Renal cortical epithelial cell (primary cell): ENCODE results near the gene NEUROD4. TPM values are rescaled to one million over a fixed set of nuclear protein-coding genes. Genes with fewer than 3 reads are reported as not detected.
A peak's percentile ranks its signal among the peaks of the same experiment; 100 is the strongest.

Experiments
- DNase-seq: peaks from one replicate; pipeline ENCODE4 v3.0.0-alpha.2; 2011; ENCODE audit warnings: low read depth
- total RNA-seq: library from RNA; depleted of rRNA; stranded (reverse); fragments of >200 nt; gene quantifications from 2 replicates; pipeline ENCODE4 v1.2.3, GENCODE V29; 2014

The NEUROD4 gene
- total RNA-seq, 1 donor from 2014 or later, result not detected

DNA sequence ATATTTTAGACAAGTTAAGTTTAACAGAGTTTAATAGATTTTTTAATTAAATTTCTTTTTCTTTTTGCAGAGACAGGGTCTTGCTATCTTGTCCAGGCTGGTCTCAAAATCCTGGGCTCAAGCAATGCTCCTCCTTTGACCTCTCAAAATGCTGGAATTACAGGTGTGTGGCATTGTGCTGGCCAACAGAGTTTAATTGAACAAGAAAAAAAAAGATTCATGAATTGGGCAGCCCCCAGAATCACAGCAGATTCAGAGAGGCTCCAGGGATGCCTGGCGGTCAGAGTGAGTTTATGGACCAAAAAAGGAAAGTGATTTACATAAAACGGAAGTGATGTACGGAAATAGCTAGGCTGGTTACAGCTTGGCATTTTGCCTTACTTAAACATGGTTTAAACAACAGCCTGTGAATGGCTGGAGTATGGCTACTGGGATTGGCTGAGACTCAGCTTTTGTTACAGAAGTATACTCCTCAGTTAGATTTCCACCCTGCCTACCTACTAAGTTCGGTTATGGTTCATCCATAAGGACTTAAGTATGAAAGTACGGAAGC lies 20.7 kb upstream of the NEUROD4 start:
- no peak for DNase-seq

DNA sequence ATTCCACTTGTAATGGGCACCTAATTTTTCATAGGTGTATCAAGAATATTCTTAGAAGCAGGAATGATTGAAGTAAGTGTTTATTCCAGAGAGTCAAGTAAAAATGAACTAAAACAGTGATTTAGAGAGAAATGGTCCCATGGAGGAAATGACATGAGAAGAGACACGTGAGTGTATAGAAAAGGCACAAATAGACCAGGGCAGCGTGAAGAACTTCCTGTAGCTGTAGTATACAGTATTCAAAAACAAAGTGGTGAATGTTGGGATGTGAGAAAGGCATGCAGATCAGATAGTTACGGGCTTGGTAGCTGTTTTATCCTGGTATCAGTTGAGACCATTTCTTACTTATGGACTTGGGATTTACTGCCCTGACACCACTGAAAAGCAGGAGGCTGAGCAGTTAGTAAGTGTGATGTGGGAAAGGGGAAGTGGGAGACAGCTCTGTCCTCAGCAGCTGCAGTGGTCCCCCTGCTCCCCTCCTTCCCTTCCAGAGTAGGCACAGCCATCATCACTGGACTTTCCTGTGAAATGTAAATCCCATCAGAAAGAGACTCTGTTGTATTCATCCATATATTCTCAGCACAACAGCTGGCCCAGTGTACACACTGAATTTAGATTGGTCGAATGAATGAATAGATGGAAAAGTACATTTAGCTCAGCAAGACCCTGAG lies 18.4 kb upstream of the NEUROD4 start:
- no peak for DNase-seq

DNA sequence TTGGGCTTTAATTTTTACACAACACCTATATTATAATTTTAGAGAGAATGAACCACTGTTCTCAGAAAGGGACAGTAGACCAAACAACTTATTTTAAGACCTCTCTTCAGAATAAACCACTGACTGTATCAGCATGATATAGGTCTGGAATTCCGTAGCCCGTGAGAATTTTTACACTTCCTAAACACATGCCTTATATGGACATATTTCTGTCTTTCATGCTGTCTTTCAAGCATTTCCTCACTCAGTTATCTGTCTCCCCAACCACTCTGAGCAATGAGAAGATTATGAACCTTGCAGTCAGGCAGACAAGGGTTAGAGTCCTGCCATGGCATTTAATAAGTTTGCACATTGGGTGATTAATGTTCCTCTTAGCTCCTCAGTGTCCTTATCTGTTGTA lies 17.4 kb upstream of the NEUROD4 start:
- DNase-seq, result no peak

DNA sequence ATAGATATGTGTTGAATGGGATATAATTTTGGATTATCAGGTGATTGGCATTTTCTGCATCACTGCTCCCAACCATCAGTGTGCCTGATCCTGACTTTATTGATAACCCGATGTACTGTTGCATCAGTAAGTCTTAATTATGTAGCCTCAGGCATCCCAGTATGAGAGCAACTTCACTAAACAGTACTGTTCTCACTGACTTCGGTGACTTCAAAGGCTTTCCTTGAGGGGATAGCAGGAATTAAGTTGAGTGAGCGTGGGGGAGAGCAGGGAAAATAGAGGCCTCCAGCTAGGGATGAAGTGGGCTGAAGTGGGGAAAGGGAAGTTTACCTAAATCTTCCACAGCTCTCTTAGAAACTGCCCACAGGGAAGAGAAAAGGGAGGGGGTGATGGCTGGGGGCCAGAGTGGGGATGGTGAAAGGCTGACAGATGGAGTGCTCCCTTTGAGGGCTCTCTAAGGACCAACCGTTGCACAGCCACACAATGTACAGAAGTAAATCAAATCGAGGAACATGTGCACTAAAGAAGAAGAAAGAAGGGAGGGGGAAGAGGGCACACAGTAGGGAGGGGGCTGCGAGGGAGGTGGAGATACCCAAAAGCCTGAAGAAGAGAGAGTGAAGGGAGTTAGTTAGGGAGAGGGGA lies 10.7 kb upstream of the NEUROD4 start:
- DNase-seq, result no peak

DNA sequence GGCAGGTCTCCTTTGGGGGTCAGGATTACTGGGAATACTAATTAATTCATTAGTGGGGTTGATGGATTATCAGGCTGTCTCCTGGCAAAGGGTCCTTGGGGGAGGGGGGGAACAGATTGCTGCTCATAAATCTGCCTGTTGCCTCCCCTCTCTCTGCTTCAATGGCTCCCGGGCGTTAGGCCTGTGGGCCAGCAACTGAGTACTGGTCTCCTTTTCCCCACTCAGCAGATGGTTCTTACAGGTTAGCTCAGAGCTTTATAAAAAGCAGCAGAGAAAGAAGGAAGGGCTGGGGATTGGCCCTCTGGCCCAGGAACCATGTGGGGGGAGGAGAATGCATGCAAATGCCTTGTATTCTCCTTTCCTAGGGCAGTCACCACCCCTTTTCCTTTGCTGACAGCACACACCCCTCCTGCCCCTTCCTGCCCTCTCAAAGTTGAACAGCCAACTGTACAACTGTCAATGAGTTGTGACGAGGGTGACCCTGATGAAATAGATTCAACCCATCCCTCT lies 2.3 kb upstream of the NEUROD4 start:
- no peak for DNase-seq

DNA sequence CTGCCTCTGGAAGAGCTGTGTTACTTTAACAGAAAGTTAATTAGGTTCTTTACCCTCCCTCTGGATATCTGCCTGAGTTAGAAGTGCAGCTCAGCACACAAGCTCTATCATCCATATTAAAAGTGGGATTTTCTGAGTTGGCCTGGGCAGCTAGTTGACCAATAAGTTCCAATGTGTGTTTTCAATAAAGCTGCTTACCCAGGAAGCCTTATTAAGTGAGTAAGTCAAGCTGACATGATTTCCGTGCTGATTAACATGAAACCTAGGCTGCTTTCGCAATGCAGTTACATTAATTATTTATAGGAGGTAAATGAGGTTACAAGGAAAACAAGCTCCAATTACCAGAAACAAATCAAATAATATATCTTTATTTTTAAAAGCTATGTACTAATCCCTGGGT lies 4.8 kb downstream of the NEUROD4 start:
- DNase-seq, result peak; percentile 73

DNA sequence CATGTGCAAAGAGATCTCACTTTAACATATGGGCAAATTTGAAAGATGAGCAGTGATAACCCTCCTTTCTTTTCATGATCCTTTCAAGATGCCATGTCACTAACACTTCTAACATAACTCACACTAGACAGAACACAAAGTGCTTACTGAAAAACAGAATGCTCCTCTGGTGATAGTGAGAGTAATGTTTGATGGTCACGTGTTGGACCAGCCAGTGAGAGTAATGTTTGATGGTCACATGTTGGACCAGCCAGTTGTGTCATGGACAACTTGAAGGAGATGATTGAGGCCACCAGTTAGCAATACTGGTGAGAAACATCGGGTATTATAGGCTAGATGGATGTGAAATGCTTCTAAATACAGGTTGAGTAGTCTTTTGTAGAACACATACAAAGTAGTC lies 5.7 kb downstream of the NEUROD4 start:
- no peak for DNase-seq

DNA sequence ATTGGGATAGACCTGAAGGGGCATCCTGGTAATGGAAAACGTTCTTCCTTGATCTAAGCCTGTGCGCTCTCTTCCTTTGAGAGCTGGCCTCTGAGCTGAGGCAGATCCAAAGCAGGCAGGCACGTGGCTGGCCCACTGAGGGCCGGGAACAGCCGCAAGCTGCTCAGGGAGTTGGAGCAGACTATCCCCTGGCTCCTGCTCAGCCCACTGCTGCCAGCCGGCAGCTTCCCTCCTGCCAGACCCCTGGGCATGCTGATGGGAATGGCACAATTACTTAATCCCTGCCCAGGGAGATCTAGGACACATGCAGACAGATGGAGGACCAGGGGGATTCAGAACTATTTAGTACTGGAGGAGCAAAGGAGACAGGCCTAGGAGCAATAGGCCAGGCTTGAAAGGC lies 14.4 kb downstream of the NEUROD4 start:
- no peak for DNase-seq

DNA sequence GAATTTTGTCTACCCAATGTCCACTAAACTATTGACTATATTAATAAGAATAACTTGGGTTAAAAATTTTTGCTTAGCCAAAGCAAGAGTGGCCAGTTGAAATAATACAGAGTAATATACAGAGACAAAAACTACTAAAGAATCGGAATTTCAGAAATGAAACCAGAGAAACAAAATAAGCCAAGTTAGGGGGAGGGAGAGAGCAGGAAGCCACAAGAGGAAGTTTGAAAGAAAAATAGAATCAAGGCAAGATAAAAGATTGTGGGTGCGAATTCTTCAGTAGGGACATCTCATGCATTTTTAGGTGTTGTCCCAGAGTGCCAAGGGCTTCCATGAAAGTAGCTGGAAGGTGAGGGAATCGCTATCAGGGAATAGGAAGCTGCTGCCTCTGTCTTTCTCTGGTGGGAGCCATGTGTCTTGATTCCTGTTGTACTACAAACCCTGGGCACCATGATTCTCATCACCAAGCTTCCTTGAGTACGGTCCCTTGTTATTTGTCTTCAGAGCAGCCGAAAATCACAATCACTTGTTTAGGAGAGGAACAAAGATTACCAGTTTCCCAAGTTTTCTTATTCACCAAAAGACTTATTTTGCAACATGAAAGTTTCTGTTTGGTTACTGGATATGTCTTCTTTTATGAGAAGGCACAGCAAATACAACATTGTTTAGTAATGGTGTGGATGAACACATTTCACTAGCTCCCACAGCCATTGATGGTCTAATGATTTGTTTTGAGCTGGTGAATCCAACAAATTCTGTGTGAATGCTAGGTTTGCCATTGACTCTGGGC lies 16.7 kb downstream of the NEUROD4 start:
- DNase-seq, result no peak

DNA sequence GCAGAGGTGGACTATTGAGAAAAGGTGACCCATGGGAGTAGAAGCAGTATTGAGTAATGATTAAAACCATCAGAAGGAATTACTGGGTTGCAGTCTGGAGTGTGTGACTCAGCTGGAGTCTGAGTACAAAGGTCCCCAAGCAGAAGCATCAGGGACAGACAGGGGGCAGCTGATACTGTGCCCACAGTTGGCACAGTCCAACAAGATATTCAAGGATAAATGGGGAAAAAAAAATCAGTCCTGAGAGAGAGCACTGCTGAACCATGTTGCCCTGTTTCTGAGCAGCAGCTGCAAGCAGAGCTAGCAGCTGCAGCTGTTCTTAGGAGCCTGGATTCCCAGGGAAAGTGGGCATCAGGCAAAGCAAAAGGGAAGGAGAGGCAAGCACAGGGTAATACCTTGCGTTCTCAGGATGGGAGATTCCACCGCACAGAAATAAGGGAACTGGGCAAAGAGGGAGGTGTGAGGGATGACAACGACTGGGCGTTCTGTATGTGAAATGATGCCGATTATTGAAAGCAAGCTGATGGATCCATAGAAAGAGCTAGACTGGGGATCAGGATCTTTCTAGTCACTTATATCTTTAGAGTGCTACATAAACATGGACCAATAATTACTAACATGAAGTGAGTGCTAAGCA lies 17.7 kb downstream of the NEUROD4 start:
- no peak for DNase-seq

DNA sequence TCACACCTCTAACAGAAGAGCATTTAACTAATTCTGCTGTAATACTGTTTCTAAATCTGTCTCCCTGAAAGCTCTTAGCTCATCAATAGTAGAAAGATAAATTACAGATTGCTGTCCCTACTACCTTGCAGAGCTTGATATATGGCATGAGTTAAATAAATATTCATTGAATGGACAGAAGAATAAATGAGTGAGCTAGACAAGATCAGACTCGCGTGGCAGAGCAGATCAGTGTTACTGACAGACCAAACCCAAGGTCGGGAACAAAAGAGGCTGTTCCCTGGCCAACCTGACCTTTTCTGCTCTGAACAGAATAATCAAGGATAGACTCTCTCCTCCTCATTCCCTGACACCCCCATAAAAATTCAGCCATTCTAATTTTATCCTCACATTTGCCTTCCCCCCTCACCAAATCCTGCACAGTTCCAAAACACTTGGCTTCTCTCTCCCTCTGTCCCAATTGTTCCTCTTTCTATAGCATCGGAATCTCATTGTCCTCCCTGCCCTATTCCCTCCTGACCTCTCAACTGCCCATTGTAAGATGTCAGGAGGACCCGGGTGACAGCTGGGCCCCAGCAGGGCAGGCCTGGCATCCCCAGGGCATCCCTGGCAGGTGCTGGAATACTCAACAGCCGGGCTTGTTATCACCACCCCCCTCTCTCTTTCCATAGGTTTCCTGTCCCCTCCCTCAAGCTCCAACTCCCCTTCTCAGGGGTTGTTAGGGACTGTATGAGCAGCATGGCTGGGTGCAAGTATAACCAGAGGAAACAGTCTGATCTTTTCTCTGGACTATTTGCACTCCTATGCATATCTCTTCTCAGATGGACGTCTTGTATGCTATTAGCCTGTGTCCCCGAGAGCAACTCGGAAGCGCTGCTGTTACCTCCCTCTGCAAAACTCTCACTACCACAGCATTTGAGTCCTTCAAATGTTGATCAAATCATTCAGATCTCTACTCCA lies 19.9 kb downstream of the NEUROD4 start:
- no peak for DNase-seq

DNA sequence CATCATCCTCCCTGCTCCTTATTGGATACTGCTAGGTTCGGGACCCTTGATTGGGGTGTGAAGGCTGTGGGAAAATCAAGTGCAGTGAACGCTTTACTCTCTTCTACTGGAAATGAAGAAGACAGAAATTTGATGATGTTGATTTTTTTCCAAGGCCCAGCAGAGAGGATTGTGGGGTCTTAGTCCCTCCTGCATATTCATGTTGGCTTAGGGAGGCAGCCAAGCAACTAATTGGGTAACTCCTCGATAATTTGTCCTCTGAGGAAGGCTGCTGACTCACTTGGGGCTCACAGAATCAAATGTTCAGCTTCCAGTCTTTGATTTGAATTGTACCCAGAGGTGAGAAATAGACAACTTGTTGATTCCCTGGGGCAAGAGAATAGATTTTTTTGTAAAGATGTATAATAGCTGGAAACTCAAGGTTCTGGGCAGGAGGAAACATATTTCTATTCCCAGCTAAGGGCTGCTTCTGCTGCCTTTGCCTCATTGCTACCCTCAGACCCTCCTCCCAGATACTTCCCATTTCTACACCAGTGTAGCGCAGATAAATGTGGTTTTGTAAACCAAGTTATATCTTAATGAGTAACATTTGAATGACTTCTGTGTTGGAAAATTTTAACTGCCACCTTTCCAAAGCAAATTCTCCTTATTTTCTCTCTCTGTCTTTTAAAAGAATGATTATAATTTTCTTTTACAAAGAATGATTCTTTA lies 21.7 kb downstream of the NEUROD4 start:
- no peak for DNase-seq

DNA sequence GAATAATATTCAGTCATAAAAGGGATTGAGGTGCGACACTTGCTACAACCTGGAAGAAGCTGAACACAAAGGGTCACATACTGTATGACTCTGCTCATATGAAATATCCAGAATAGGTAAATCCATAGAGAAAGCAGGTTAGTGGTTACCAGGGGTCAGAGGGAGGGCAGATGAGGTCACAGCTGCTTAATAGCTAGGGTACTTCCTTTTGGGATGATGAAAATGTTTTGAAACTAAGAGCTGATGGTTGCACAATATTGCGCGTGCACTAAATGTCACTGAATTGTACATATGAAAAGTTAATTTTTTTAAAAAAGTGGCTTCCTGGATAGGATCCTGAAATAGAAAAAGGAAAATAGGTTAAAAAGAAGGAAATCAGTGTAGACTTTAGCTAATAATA lies 23.8 kb downstream of the NEUROD4 start:
- DNase-seq, result no peak

DNA sequence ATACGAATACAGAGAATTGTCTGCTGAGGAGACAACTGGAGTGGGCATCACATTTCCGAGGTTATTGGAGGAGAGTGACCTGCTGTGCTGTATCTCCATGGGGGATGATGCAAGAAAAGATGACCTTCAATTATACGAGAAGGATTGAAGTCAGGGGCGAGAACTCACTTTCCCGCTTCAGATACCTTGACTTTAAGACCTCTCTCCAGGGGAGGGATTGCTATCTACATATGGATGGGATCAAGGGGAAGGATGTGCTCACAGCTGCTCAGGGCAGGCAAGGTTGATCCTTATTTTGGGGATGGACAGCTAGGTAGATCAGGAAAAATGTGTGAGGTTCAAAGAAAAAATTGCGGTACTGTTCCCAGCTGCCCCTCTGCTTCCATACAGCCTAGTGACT lies 24.4 kb downstream of the NEUROD4 start:
- no peak for DNase-seq

DNA sequence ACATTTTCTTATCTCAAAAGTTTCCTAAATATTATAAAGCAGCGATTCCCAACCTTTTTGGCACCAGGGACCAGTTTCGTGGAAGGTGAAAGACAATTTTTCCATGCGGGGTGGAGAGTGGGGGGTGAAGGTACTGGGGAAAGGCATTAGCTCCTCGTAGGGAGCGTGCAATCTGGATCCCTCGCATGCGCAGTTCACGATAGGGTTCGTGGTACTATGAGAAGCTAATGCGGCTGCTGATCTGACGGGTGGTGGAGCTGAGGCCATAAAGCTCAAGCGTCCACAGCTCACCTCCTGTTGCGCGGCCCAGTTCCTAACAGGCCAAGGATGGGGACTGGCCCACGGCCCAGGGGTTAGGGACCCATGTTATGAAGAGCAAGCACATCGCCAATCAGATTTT lies 29.9 kb downstream of the NEUROD4 start:
- no peak for DNase-seq

DNA sequence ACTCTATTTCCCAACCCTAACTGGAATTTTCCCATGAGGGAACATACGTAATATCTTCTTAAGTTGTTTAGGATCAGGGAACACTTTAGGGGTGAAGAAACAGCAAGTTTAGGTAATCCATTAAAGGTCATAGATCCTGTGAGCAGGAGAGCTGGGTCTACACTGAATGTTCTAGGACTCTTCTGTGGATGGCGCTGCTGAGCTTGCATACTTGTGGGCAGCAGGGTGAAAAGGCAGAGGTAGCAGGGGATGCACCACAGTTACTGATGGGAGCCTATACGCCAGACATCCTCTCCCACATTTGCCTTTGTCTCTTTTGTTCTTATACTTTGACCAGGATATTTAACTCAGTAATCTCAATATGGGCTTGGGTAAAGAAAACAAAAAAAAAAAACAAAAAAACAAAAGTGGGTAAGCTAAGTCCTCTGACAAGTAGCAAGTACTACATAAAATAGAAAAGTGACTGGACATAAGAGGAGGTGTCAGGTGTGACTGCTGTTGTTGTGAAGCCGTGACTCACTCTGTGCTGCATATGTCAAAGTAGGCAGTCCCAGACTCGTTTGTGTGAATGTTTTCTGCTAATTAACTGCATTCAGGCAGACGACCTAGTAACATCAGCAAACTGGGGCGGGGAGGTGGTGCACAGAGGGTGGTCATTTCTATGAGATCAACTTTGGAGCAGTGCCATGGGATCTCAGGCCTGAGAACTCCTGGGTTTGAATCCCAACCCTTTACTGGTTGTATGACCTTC lies 31.6 kb downstream of the NEUROD4 start:
- DNase-seq, result no peak

DNA sequence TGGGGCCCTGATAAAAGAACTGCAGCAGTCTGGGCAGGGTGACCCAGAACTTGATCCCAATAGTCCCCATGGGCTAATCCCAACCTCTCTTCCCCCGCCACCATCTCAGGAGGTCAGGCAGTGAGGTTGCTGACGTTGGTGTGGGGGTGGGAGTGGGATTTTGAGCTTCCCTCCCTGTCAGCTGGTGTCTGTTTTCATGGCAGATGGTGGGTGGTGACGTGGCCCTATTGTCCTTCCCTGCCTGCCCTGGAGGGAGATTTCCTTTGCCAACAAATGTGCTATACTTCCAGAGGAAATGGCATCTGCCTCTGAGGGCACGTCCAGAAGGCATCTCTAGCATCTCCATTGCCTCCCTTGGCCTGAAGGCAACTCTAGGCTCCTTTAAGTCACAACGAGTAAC lies 37.7 kb downstream of the NEUROD4 start:
- DNase-seq, result no peak

DNA sequence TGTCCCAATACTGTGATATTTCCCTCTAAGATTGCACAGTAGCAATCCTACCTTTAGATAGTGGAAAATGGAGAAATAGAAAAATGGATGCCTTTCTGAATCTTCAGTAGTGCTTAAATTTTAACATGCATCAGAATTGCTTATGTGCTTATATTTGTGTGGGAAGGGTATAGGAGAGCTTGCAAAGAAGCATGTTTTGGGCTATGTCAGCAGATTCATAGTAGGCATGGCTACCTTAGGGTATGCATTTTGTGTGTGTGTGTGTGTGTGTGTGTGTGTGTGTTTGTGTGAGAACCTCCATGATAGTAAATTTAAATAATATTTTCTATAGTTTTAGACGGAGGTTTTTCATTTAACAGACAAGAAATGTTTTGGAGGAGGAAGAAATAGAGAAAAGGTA lies 38.3 kb downstream of the NEUROD4 start:
- no peak for DNase-seq

DNA sequence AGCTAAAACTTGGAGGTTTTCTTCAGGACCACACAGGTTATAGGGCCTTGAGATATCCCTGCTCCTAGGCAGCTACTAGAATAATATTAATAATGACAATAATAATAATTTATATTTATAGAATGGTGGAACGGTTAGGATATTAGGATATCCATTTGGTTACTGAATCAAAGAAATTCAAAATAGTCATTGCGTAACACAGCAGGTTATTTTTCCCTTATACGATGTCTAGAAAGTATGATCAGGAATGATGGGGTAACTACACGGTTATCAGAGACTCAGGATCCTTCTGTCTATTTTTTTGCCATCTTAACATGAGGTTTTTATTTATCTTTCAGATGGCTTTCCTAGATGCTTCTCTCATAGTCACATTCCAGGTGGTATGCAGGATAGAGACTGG lies 39.0 kb downstream of the NEUROD4 start:
- DNase-seq, result no peak

DNA sequence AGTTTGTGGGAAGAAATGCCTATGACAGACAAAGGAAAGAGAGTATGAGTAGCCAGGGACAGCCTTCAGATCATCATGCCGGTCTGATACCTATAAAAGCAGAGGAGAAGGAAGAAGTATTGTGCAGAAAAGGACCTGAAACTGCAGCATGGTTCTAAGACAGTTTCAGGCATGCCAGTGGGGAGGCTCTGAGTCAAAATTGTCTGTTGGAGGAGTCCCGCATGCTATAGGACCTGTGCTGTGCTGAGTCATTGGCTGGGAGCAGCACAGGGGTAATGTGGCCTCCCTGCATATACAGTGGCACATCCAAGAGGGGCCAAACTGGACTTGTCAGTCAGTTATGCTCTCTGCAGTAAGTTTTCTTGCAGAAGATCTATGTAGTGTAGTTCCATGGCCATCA lies 40.7 kb downstream of the NEUROD4 start:
- no peak for DNase-seq
